IMR-90 (cell line): Measurements from ENCODE around the gene DYNLRB2. TPM values are rescaled to one million over a fixed set of nuclear protein-coding genes. Genes with fewer than 3 reads are reported as not detected.

Experiments used
- ATAC-seq: fragments of 200-7000 bp; cut with Tn5 transposase; 2 replicates; pipeline ENCODE4 v1.9.1; 2020; ENCODE audit warnings: low read depth, mild to moderate bottlenecking, moderate library complexity
- BruUV-seq: library from RNA; stranded (reverse); fragments of 400-500 nt; replicated peaks from 2 replicates; lab custom pipeline; 2021; lab: Mats Ljungman, UMichigan
- CTCF ChIA-PET: fragments of 300-600 bp; formaldehyde crosslinking; extraction: SDS; loops from one replicate; lab custom pipeline; 2021; ENCODE audit warnings: antibody characterized with exemption; lab: Yijun Ruan, JAX
- POLR2A ChIA-PET: fragments of 300-600 bp; sonication (Branson Sonifier 250); formaldehyde crosslinking; loops from one replicate; lab custom pipeline; 2022; ENCODE audit warnings: antibody characterized with exemption; ENCODE audit not compliant: unreplicated experiment; lab: Charles Lee
- DNase-seq: peaks from one replicate; pipeline ENCODE4 v3.0.0; 2013
- H2AFZ ChIP-seq: replicated peaks from 2 replicates; pipeline ENCODE3; 2013; ENCODE audit warnings: low read length, mild to moderate bottlenecking; ENCODE audit not compliant: poor library complexity
- H2AK5ac ChIP-seq: 2 replicates; pipeline ENCODE4 v1.6.1; 2013; ENCODE audit warnings: low read depth, low read length, inconsistent platforms
- H2AK9ac ChIP-seq: replicated peaks from 2 replicates; pipeline ENCODE3; 2013; ENCODE audit warnings: mild to moderate bottlenecking, low read depth, low read length, moderate library complexity; ENCODE audit not compliant: poor library complexity
- H2BK120ac ChIP-seq: 2 replicates; pipeline ENCODE4 v1.6.1; 2013; ENCODE audit warnings: low read depth, low read length, inconsistent platforms
- H2BK15ac ChIP-seq: 3 replicates; pipeline ENCODE4 v1.6.1; 2013; ENCODE audit warnings: low read depth, low read length, inconsistent platforms
- H2BK20ac ChIP-seq: 2 replicates; pipeline ENCODE4 v1.6.1; 2013; ENCODE audit warnings: low read depth, mild to moderate bottlenecking, inconsistent platforms, low read length, moderate library complexity
- H2BK5ac ChIP-seq: 2 replicates; pipeline ENCODE4 v1.6.1; 2013; ENCODE audit warnings: mild to moderate bottlenecking, low read depth, low read length, inconsistent platforms; ENCODE audit not compliant: poor library complexity, severe bottlenecking
- H3K14ac ChIP-seq: replicated peaks from 2 replicates; pipeline ENCODE4 v1.6.1; 2013; ENCODE audit warnings: low read depth, low read length, inconsistent platforms
- H3K18ac ChIP-seq: 2 replicates; pipeline ENCODE4 v1.6.1; 2013; ENCODE audit warnings: low read depth, low read length, control low read depth
- H3K23ac ChIP-seq: 2 replicates; pipeline ENCODE4 v1.6.1; 2013; ENCODE audit warnings: low read depth, low read length, inconsistent platforms
- H3K27ac ChIP-seq: 2 replicates; pipeline ENCODE4 v1.5.1; 2013; ENCODE audit warnings: mild to moderate bottlenecking, control low read depth, low read length; ENCODE audit not compliant: insufficient read depth
- H3K27me3 ChIP-seq: 2 replicates; pipeline ENCODE4 v1.6.1; 2013; ENCODE audit warnings: low read length; ENCODE audit not compliant: control insufficient read depth, insufficient read depth
- H3K36me3 ChIP-seq: 2 replicates; pipeline ENCODE4 v1.6.1; 2013; ENCODE audit warnings: low read length, mixed read lengths; ENCODE audit not compliant: control insufficient read depth, insufficient read depth
- H3K4ac ChIP-seq: 2 replicates; pipeline ENCODE4 v1.6.1; 2013; ENCODE audit warnings: low read depth, low read length, inconsistent platforms
- H3K4me1 ChIP-seq: 2 replicates; pipeline ENCODE4 v1.6.1; 2013; ENCODE audit warnings: low read length, mixed read lengths; ENCODE audit not compliant: control insufficient read depth, insufficient read depth
- H3K4me2 ChIP-seq: 2 replicates; pipeline ENCODE4 v1.6.1; 2013; ENCODE audit warnings: low read depth, mild to moderate bottlenecking, control low read depth, low read length, moderate library complexity
- H3K4me3 ChIP-seq: 2 replicates; pipeline ENCODE4 v1.5.1; 2013; ENCODE audit warnings: low read depth, mild to moderate bottlenecking, control low read depth, low read length, moderate library complexity; ENCODE audit not compliant: insufficient read depth
- H3K56ac ChIP-seq: 2 replicates; pipeline ENCODE4 v1.6.1; 2013; ENCODE audit warnings: low read length, inconsistent platforms; ENCODE audit not compliant: insufficient read depth; ENCODE audit errors: extremely low read depth
- H3K79me1 ChIP-seq, 2 experiments: 2 replicates each; pipeline ENCODE4 v1.6.1; 2013; ENCODE audit warnings: low read length in 2 of 2, inconsistent platforms in 1 of 2, low read depth in 1 of 2
- H3K9ac ChIP-seq: 2 replicates; pipeline ENCODE4 v1.6.1; 2013; ENCODE audit warnings: low read depth, low read length, control low read depth
- H3K9me1 ChIP-seq: 2 replicates; pipeline ENCODE4 v1.6.1; 2013; ENCODE audit warnings: low read length, inconsistent platforms; ENCODE audit not compliant: insufficient read depth
- H3K9me3 ChIP-seq: 2 replicates; pipeline ENCODE4 v1.6.1; 2013; ENCODE audit warnings: low read length; ENCODE audit not compliant: control insufficient read depth, insufficient read depth
- H4K20me1 ChIP-seq: 2 replicates; pipeline ENCODE4 v1.6.1; 2013; ENCODE audit warnings: low read length, inconsistent platforms; ENCODE audit not compliant: insufficient read depth
- H4K5ac ChIP-seq: 2 replicates; pipeline ENCODE4 v1.6.1; 2013; ENCODE audit warnings: mild to moderate bottlenecking, low read depth, low read length, control low read depth
- H4K8ac ChIP-seq, 2 experiments: 2 replicates each; pipeline ENCODE4 v1.6.1; 2013; ENCODE audit warnings: low read depth in 2 of 2, low read length in 2 of 2, control low read depth in 1 of 2, inconsistent platforms in 1 of 2
- H4K91ac ChIP-seq: 2 replicates; pipeline ENCODE4 v1.6.1; 2013; ENCODE audit warnings: low read depth, low read length, inconsistent platforms; ENCODE audit not compliant: insufficient read depth
- BHLHE40 ChIP-seq: fragments of 150-350 bp; IDR thresholded peaks from 2 replicates; pipeline ENCODE4 v1.6.1; 2016; ENCODE audit warnings: mild to moderate bottlenecking, low read depth, low read length
- CEBPB ChIP-seq: IDR thresholded peaks from 2 replicates; pipeline ENCODE4 v1.6.1; 2012; ENCODE audit warnings: low read depth, low read length, improper control_type of control experiment
- CHD1 ChIP-seq: IDR thresholded peaks from 2 replicates; pipeline ENCODE4 v1.6.1; 2012; ENCODE audit warnings: low read depth, low read length, improper control_type of control experiment
- ELK1 ChIP-seq: fragments of 150-350 bp; IDR thresholded peaks from 2 replicates; pipeline ENCODE4 v1.6.1; 2016; ENCODE audit warnings: low read depth, mild to moderate bottlenecking, low read length, moderate library complexity, borderline replicate concordance
- FOS ChIP-seq: fragments of 150-350 bp; IDR thresholded peaks from 2 replicates; pipeline ENCODE4 v1.6.1; 2016; ENCODE audit warnings: low read depth, low read length
- MAFK ChIP-seq: IDR thresholded peaks from 2 replicates; pipeline ENCODE4 v1.6.1; 2012; ENCODE audit warnings: low read depth, low read length, improper control_type of control experiment
- MAZ ChIP-seq: IDR thresholded peaks from 2 replicates; pipeline ENCODE4 v1.6.1; 2012; ENCODE audit warnings: low read depth, mild to moderate bottlenecking, low read length, improper control_type of control experiment, moderate library complexity, borderline replicate concordance
- MXI1 ChIP-seq: IDR thresholded peaks from 2 replicates; pipeline ENCODE4 v1.6.1; 2012; ENCODE audit warnings: low read depth, mild to moderate bottlenecking, low read length, moderate library complexity, borderline replicate concordance
- NFE2L2 ChIP-seq: fragments of 150-350 bp; IDR thresholded peaks from 2 replicates; pipeline ENCODE4 v1.6.1; 2016; ENCODE audit warnings: low read depth, mild to moderate bottlenecking, low read length
- POLR2A ChIP-seq: IDR thresholded peaks from 2 replicates; pipeline ENCODE4 v1.6.1; 2012; ENCODE audit warnings: mild to moderate bottlenecking, low read depth, low read length
- RAD21 ChIP-seq: IDR thresholded peaks from 2 replicates; pipeline ENCODE4 v1.6.1; 2012; ENCODE audit warnings: low read length, improper control_type of control experiment
- RCOR1 ChIP-seq: IDR thresholded peaks from 2 replicates; pipeline ENCODE4 v1.6.1; 2012; ENCODE audit warnings: mild to moderate bottlenecking, low read length, improper control_type of control experiment; ENCODE audit not compliant: insufficient replicate concordance
- RFX5 ChIP-seq: IDR thresholded peaks from 2 replicates; pipeline ENCODE4 v1.8.0; 2012; ENCODE audit warnings: low read depth, mild to moderate bottlenecking, low read length, moderate library complexity
- SMC3 ChIP-seq: fragments of 150-350 bp; IDR thresholded peaks from 2 replicates; pipeline ENCODE4 v1.6.1; 2016; ENCODE audit warnings: low read depth, mild to moderate bottlenecking, antibody characterized with exemption, low read length, moderate library complexity
- WGBS, 2 experiments: methylation state at CpG; one replicate each; pipeline versions ENCODE4 v1.1.5 to v1.1.7; 2013; ENCODE audit warnings: missing lambda C conversion rate in 2 of 2; ENCODE audit not compliant: insufficient read length in 1 of 2; ENCODE audit errors: extremely low coverage in 2 of 2; 5-methylcytosine and 5-hydroxymethylcytosine counted together
- dilution Hi-C: fragments of 300-500 bp; cut with HindIII; formaldehyde crosslinking; loops from one replicate; pipeline ENCODE4 v1.14.3; 2018; ENCODE audit warnings: low sequenced_read_pairs; ENCODE audit not compliant: unreplicated experiment
- in situ Hi-C: fragments of 300-500 bp; cut with MboI; formaldehyde crosslinking; loops from 3 replicates; pipeline ENCODE4 v1.14.3; 2019; ENCODE audit warnings: low sequenced_read_pairs, inconsistent platforms, mixed read lengths
- intact Hi-C: fragments of 100-400 bp; cut with micrococcal nuclease; formaldehyde crosslinking; loops from 2 replicates; pipeline ENCODE4 v1.10.0; 2022
- polyA plus RNA-seq, 3 experiments: library from polyadenylated mRNA; depleted of rRNA; stranded (reverse); fragments of >200 nt; gene quantifications; 2 replicates each; pipeline ENCODE4 v1.2.3, GENCODE V29; 2012; ENCODE audit warnings: low replicate concordance in 1 of 3
- total RNA-seq: library from RNA; depleted of rRNA; stranded (reverse); fragments of >200 nt; gene quantifications from 2 replicates; pipeline ENCODE4 v1.2.3, GENCODE V29; 2012

DYNLRB2 gene
- total and polyA plus RNA-seq, 2 of the 4 experiments (the other 2 are of a cell fraction): not detected

GRCh38 chr16:80587071-80587470 is 46.3 kb downstream of the DYNLRB2 start:
- TF ChIP-seq FOS (no peak), CEBPB (no peak), BHLHE40 (no peak), MAZ (no peak), RFX5 (no peak), MXI1 (no peak), RAD21 (no peak), ELK1 (no peak), POLR2A (no peak), MAFK (no peak), CHD1 (no peak), SMC3 (no peak), NFE2L2 (no peak), RCOR1 (no peak)
- BruUV-seq: no TSS peak
- Histone ChIP-seq H3K4me3 (no peak overlapping the region), H3K56ac (no peak overlapping the region), H3K27me3 (no peaks in the 10 kb centered on the region), H2AK5ac (no peak overlapping the region), H2AK9ac (no peak overlapping the region), H2AFZ (no peak overlapping the region), H3K9ac (no peak overlapping the region), H4K91ac (no peak overlapping the region), H3K27ac (no peak overlapping the region), H3K9me3 (no peaks in the 10 kb centered on the region), H2BK15ac (no peak overlapping the region), H4K20me1 (no peaks in the 10 kb centered on the region), H4K5ac (no peak overlapping the region), H3K4ac (no peak overlapping the region), H3K9me1 (no peaks in the 10 kb centered on the region), H2BK20ac (no peak overlapping the region), H2BK5ac (no peak overlapping the region), H3K36me3 (no peaks in the 10 kb centered on the region), H3K4me1 (no peaks in the 10 kb centered on the region; the same call in 1 of the 2 replicates), H3K14ac (no peak overlapping the region), H2BK120ac (no peak overlapping the region), H4K8ac (no peak overlapping the region), H3K79me1 (no peaks in the 10 kb centered on the region), H3K4me2 (no peak overlapping the region; the same call in 1 of the 2 replicates), H3K23ac (no peak overlapping the region), H3K18ac (no peak overlapping the region)
- WGBS, 2 experiments: no CpG with 5 or more reads among the region's 4 CpGs
- dilution Hi-C loops: no loop called here
- CTCF ChIA-PET: no interaction called here
- ATAC-seq (no peak), DNase-seq (no peak)
- POLR2A ChIA-PET: no interaction called here
- intact Hi-C loops: no loop called here
- in situ Hi-C loops: no loop called here
